ENCODE data around the gene ERC1. TPM values are rescaled to one million over a fixed set of nuclear protein-coding genes. Genes with fewer than 3 reads are reported as not detected.

ERC1 gene
- total and polyA plus RNA-seq, 8 donors: 34.9 to 64.9 (median 40.8) TPM

DNA sequence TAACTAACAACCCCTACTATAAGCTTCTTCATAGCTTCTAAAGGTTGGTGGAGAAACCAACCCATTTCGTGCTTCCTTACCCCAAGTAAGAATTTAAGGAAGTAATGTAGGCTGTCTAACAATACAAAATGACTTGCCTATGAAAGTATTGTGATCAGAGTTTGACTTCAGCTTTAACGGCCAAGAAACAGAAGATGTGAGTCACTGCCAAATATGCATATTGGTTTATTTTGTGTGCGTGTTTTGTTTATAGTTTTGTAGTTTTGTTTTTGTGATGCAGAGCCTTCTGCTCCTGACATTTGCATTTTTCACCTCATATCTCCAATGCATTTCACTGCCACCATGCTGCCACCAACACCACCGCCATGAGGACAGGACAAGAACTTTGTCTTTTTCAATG is 457.3 kb downstream of the ERC1 start:
- DNase-seq (no peak), ATAC-seq (no peak)
- TF ChIP-seq, protein P1, sequence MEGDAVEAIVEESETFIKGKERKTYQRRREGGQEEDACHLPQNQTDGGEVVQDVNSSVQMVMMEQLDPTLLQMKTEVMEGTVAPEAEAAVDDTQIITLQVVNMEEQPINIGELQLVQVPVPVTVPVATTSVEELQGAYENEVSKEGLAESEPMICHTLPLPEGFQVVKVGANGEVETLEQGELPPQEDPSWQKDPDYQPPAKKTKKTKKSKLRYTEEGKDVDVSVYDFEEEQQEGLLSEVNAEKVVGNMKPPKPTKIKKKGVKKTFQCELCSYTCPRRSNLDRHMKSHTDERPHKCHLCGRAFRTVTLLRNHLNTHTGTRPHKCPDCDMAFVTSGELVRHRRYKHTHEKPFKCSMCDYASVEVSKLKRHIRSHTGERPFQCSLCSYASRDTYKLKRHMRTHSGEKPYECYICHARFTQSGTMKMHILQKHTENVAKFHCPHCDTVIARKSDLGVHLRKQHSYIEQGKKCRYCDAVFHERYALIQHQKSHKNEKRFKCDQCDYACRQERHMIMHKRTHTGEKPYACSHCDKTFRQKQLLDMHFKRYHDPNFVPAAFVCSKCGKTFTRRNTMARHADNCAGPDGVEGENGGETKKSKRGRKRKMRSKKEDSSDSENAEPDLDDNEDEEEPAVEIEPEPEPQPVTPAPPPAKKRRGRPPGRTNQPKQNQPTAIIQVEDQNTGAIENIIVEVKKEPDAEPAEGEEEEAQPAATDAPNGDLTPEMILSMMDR (IDR thresholded peaks at IDR 0.05): no peak
- Histone ChIP-seq H3K27ac (no peak overlapping the region), H3K4me1 (no peaks in the 10 kb centered on the region), H3K4me3 (no peak overlapping the region), H3K27me3 (no peaks in the 10 kb centered on the region), H3K36me3 (peaks cover 0 to 12% of the 10 kb centered on the region in 2 donors), H3K9me3 (no peaks in the 10 kb centered on the region)
- intact Hi-C loops (cut with DNase I): no loop called here

DNA sequence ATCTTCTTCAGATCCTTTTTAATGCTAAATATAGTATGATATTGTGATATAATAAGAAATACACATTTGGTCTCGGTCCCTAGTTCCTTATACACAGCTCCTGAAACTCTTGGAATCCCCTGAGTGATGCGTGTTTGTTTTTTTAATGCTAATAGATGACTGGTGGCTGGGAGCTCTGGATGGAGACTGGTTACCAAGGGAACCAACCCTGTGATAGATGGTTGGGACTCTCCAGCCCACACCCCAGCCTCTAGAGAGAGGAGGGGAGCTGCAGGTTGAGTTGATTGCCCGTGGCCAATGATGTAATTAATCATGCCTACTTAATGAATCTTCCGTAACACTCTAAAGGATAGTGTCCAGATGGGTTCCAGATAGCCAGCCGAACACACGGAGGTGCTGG is 462.8 kb downstream of the ERC1 start:
- no peak for ATAC-seq
- no peak overlapping the region for H3K27ac ChIP-seq

DNA sequence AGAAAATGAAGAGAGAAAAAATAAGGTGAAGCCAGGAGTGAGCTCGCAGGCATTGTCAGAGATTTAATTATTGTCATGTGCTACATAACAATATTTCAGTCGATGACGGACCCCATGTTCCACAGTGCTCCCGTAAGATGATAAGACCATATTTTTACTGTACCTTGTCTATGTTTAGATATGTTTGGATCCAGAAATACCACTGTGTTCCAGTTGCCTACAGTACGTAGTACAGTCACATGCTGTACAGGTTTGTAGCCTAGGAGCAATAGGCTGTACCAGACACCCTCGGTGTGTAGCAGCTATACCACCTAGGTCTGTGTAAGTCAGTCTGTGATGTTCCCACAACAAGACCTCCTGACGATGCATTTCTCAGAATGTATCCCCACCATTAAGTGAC is 465.9 kb downstream of the ERC1 start:
- TF ChIP-seq, protein P1 (IDR thresholded peaks at IDR 0.05): no peak
- no peak overlapping the region for H3K4me3 ChIP-seq
- no peaks in the 10 kb centered on the region for H3K36me3 ChIP-seq
- intact Hi-C loops (cut with DNase I): no loop called here
- no peaks in the 10 kb centered on the region for H3K27me3 ChIP-seq
- H3K9me3 ChIP-seq: no peaks in the 10 kb centered on the region
- H3K4me1 ChIP-seq: no peaks in the 10 kb centered on the region
- H3K27ac ChIP-seq: no peak overlapping the region
- DNase-seq (no peak), ATAC-seq (no peak)

More for the DNA sequence above, 462.8 kb downstream of the ERC1 start:
- TF ChIP-seq, protein P1 (IDR thresholded peaks at IDR 0.05): no peak
- intact Hi-C loops (cut with DNase I): no loop called here
- Histone ChIP-seq H3K9me3 (no peaks in the 10 kb centered on the region), H3K36me3 (no peaks in the 10 kb centered on the region), H3K4me1 (no peaks in the 10 kb centered on the region), H3K4me3 (no peak overlapping the region), H3K27me3 (no peaks in the 10 kb centered on the region)
- no peak for DNase-seq

DNA sequence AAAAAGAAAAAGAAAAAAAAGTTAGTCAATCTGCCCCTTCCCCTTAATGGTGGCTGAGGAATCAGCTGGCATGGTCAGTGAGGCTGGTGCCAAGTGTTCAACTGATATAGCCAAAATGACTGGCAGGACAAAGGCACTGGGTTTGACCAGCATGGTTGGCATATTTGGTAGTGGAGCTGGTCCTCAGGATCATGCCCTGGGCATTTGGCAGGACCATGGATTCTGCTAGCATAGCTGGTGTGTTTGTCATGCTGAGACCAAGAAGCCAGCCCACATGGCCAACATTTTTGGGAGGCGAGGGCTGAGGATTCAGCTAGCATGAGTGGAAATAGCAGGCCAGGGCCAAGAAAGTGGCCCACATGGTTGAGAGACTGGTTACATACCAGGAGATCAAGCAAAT is 466.9 kb downstream of the ERC1 start:
- Histone ChIP-seq H3K27ac (no peak overlapping the region), H3K9me3 (no peaks in the 10 kb centered on the region), H3K27me3 (no peaks in the 10 kb centered on the region), H3K4me3 (no peak overlapping the region), H3K4me1 (no peaks in the 10 kb centered on the region), H3K36me3 (no peaks in the 10 kb centered on the region)
- ATAC-seq (no peak), DNase-seq (no peak)
- TF ChIP-seq, protein P1 (IDR thresholded peaks at IDR 0.05): no peak
- intact Hi-C loops (cut with DNase I): no loop called here

DNA sequence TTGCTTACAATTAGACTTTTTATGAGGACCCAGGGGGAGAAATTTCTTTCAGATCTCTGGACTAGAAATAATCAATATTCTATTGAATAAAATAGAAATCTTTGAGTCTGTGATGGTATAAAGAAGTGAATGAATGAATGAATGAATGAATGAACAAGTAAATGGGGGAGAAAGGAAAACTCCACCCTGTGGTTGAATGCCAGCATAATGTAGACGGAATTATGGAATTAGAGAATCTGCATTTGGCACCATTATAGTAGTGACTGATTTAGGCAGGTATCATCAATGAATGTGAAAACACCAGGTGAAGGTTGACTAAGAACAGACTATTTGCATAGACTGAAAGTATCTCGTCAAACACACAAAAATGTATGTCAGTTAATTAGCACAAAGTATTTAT is 468.3 kb downstream of the ERC1 start:
- intact Hi-C loops (cut with DNase I): no loop called here
- no peaks in the 10 kb centered on the region for H3K4me1 ChIP-seq
- H3K9me3 ChIP-seq: no peaks in the 10 kb centered on the region
- H3K27me3 ChIP-seq: no peaks in the 10 kb centered on the region
- DNase-seq (no peak), ATAC-seq (no peak)
- H3K4me3 ChIP-seq: no peak overlapping the region
- no peak overlapping the region for H3K27ac ChIP-seq
- no peaks in the 10 kb centered on the region for H3K36me3 ChIP-seq
- TF ChIP-seq, protein P1 (IDR thresholded peaks at IDR 0.05): no peak
